Activated CD4-positive, alpha-beta T cell treated with anti-CD3 and anti-CD28 coated beads for 1 hour (primary cell): ENCODE results near the gene HCFC1.

ENCODE experiments used
- DNase-seq: peaks from one replicate; pipeline ENCODE4 v3.0.0-alpha.2; 2020

HCFC1 gene

GRCh38 chrX:153956044-153956907 is 15.3 kb downstream of the HCFC1 start:
- no peak for DNase-seq

- no peak for DNase-seq
Observed at GRCh38 chrX:153955228-153955732, 16.3 kb downstream of the HCFC1 start.

- DNase-seq = no peak
Observed at GRCh38 chrX:153954558-153955227, 16.9 kb downstream of the HCFC1 start.

- no peak for DNase-seq
Observed at GRCh38 chrX:153953892-153954557, 17.6 kb downstream of the HCFC1 start.

- peak; percentile 63 for DNase-seq
Observed at GRCh38 chrX:153953342-153953830, 18.2 kb downstream of the HCFC1 start.

- DNase-seq = no peak
Observed at GRCh38 chrX:153952373-153953026, 19.1 kb downstream of the HCFC1 start.

GRCh38 chrX:153951683-153952372 is 19.8 kb downstream of the HCFC1 start:
- DNase-seq = no peak

- no peak for DNase-seq
Observed at GRCh38 chrX:153950127-153950526, 21.5 kb downstream of the HCFC1 start.

GRCh38 chrX:153948847-153949805 is 22.5 kb downstream of the HCFC1 start:
- no peak for DNase-seq

GRCh38 chrX:153948002-153948466 is 23.6 kb downstream of the HCFC1 start:
- DNase-seq = no peak

GRCh38 chrX:153947009-153947769 is 24.4 kb downstream of the HCFC1 start:
- peak; percentile 66 for DNase-seq

- DNase-seq = no peak
Observed at GRCh38 chrX:153945956-153946943, 25.4 kb downstream of the HCFC1 start.

GRCh38 chrX:153944800-153945150 is 26.8 kb downstream of the HCFC1 start:
- DNase-seq = no peak

GRCh38 chrX:153944140-153944799 is 27.3 kb downstream of the HCFC1 start, which contains the start of gene RENBP:
Gene RENBP, minus strand, starts transcription at chrX:153944643. Its CDS starts 33 bp downstream, at chrX:153944610.
- DNase-seq = no peak

GRCh38 chrX:153941336-153942252 is 30.0 kb downstream of the HCFC1 start:
- no peak for DNase-seq

GRCh38 chrX:153939573-153939972 is 32.0 kb downstream of the HCFC1 start:
- no peak for DNase-seq

- DNase-seq = no peak
Observed at GRCh38 chrX:153938226-153938786, 33.3 kb downstream of the HCFC1 start.
